Measurements from ENCODE around the gene SMIM8. TPM values are rescaled to one million over a fixed set of nuclear protein-coding genes. Genes with fewer than 3 reads are reported as not detected.

Gene SMIM8
- total and polyA plus RNA-seq, 2 donors from 2014 or later, result 10.5 to 14.6 TPM

GRCh38 chr6:87340230-87340629 lies 17.8 kb downstream of the SMIM8 start:
- Histone ChIP-seq H3K27me3 (ENCODE audit: control insufficient read depth, insufficient read depth, low read length) (no peaks in the 10 kb centered on the region), H3K4me3 (ENCODE audit: low read length in 3 of 3) (no peak overlapping the region), H3K9me3 (ENCODE audit: control insufficient read depth in 2 of 3, insufficient read depth in 1 of 3, low read length in 3 of 3) (no peaks in the 10 kb centered on the region), H3K36me3 (ENCODE audit: control insufficient read depth in 2 of 3, insufficient read depth in 3 of 3, low read length in 3 of 3) (no peaks in the 10 kb centered on the region), H3K27ac (ENCODE audit: low read depth in 2 of 2, low read length in 2 of 2) (no peak overlapping the region), H3K4me1 (ENCODE audit: control insufficient read depth in 2 of 3, insufficient read depth in 2 of 3, low read depth in 1 of 3, low read length in 3 of 3) (no peaks in the 10 kb centered on the region), H3K9ac (ENCODE audit: low read length in 3 of 3) (no peak overlapping the region)
- intact Hi-C loops (cut with DNase I), result no loop called here
- DNase-seq, result peak in 1 of 5 donors; percentile 8
- FAIRE-seq, result no peak
- no peak for TF ChIP-seq CTCF (IDR thresholded peaks at IDR 0.05; ENCODE audit: borderline replicate concordance, extremely low read depth, insufficient read depth)

- no peaks in the 10 kb centered on the region for H3K9me3 ChIP-seq (ENCODE audit: control insufficient read depth in 2 of 3, insufficient read depth in 1 of 3, low read length in 3 of 3)
- DNase-seq (no peak), FAIRE-seq (no peak)
- no peaks in the 10 kb centered on the region for H3K36me3 ChIP-seq (ENCODE audit: control insufficient read depth in 2 of 3, insufficient read depth in 3 of 3, low read length in 3 of 3)
- intact Hi-C loops (cut with DNase I), result no loop called here
- no peaks in the 10 kb centered on the region for H3K4me1 ChIP-seq (ENCODE audit: control insufficient read depth in 2 of 3, insufficient read depth in 2 of 3, low read depth in 1 of 3, low read length in 3 of 3)
- H3K27ac ChIP-seq (ENCODE audit: low read depth in 2 of 2, low read length in 2 of 2), result no peak overlapping the region
- TF ChIP-seq CTCF (IDR thresholded peaks at IDR 0.05; ENCODE audit: borderline replicate concordance, extremely low read depth, insufficient read depth), result no peak
- no peaks in the 10 kb centered on the region for H3K27me3 ChIP-seq (ENCODE audit: control insufficient read depth, insufficient read depth, low read length)
- H3K9ac ChIP-seq (ENCODE audit: low read length in 3 of 3), result no peak overlapping the region
- no peak overlapping the region for H3K4me3 ChIP-seq (ENCODE audit: low read length in 3 of 3)
These were observed 18.8 kb downstream of the SMIM8 start for GRCh38 chr6:87341158-87341557.

GRCh38 chr6:87341899-87342298 lies 19.5 kb downstream of the SMIM8 start:
- no peak overlapping the region for H3K9ac ChIP-seq (ENCODE audit: low read length in 3 of 3)
- H3K9me3 ChIP-seq (ENCODE audit: control insufficient read depth in 2 of 3, insufficient read depth in 1 of 3, low read length in 3 of 3), result no peaks in the 10 kb centered on the region
- intact Hi-C loops (cut with DNase I), result no loop called here
- H3K4me3 ChIP-seq (ENCODE audit: low read length in 3 of 3), result no peak overlapping the region
- H3K27ac ChIP-seq (ENCODE audit: low read depth in 2 of 2, low read length in 2 of 2), result no peak overlapping the region
- DNase-seq (no peak), FAIRE-seq (no peak)
- no peak for TF ChIP-seq CTCF (IDR thresholded peaks at IDR 0.05; ENCODE audit: borderline replicate concordance, extremely low read depth, insufficient read depth)
- H3K4me1 ChIP-seq (ENCODE audit: control insufficient read depth in 2 of 3, insufficient read depth in 2 of 3, low read depth in 1 of 3, low read length in 3 of 3), result no peaks in the 10 kb centered on the region
- no peaks in the 10 kb centered on the region for H3K36me3 ChIP-seq (ENCODE audit: control insufficient read depth in 2 of 3, insufficient read depth in 3 of 3, low read length in 3 of 3)
- no peaks in the 10 kb centered on the region for H3K27me3 ChIP-seq (ENCODE audit: control insufficient read depth, insufficient read depth, low read length)

- H3K4me1 ChIP-seq (ENCODE audit: control insufficient read depth in 2 of 3, insufficient read depth in 2 of 3, low read depth in 1 of 3, low read length in 3 of 3), result no peaks in the 10 kb centered on the region
- H3K27me3 ChIP-seq (ENCODE audit: control insufficient read depth, insufficient read depth, low read length), result no peaks in the 10 kb centered on the region
- H3K9me3 ChIP-seq (ENCODE audit: control insufficient read depth in 2 of 3, insufficient read depth in 1 of 3, low read length in 3 of 3), result no peaks in the 10 kb centered on the region
- TF ChIP-seq CTCF (IDR thresholded peaks at IDR 0.05; ENCODE audit: borderline replicate concordance, extremely low read depth, insufficient read depth), result no peak
- no peak for DNase-seq
- no peaks in the 10 kb centered on the region for H3K36me3 ChIP-seq (ENCODE audit: control insufficient read depth in 2 of 3, insufficient read depth in 3 of 3, low read length in 3 of 3)
- H3K9ac ChIP-seq (ENCODE audit: low read length in 3 of 3), result no peak overlapping the region
- no peak for FAIRE-seq
- no peak overlapping the region for H3K4me3 ChIP-seq (ENCODE audit: low read length in 3 of 3)
- intact Hi-C loops (cut with DNase I), result no loop called here
- H3K27ac ChIP-seq (ENCODE audit: low read depth in 2 of 2, low read length in 2 of 2), result no peak overlapping the region
These were observed 20.4 kb downstream of the SMIM8 start for GRCh38 chr6:87342829-87343228.

All from kidney (tissue), 14 donors.